Kidney (tissue), 14 donors: ENCODE measurements around the gene RGS12. TPM values are rescaled to one million over a fixed set of nuclear protein-coding genes. Genes with fewer than 3 reads are reported as not detected.

Experiments
- DNase-seq, 5 donors: peaks; one replicate each; pipeline ENCODE4 v3.0.0-alpha.2; 2013 to 2020
- FAIRE-seq: peaks from 2 replicates; lab custom pipeline; 2012; peaks lifted over from hg19 to GRCh38; lab: Jason Lieb, UNC
- H3K27ac ChIP-seq, 2 donors: one replicate each; pipeline ENCODE4 v1.7.0; 2013; ENCODE audit warnings: low read depth in 2 of 2, low read length in 2 of 2, inconsistent platforms in 1 of 2
- H3K27me3 ChIP-seq: one replicate; pipeline ENCODE4 v1.7.1; 2013; ENCODE audit warnings: low read length, inconsistent platforms; ENCODE audit not compliant: control insufficient read depth, insufficient read depth
- H3K36me3 ChIP-seq, 3 donors: one replicate each; pipeline versions ENCODE4 v1.7.0 to v1.7.1; 2013; ENCODE audit warnings: low read length in 3 of 3, control low read depth in 1 of 3, inconsistent platforms in 1 of 3; ENCODE audit not compliant: insufficient read depth in 3 of 3, control insufficient read depth in 2 of 3
- H3K4me1 ChIP-seq, 3 donors: one replicate each; pipeline versions ENCODE4 v1.7.0 to v1.7.1; 2013; ENCODE audit warnings: low read length in 3 of 3, inconsistent platforms in 1 of 3, low read depth in 1 of 3; ENCODE audit not compliant: control insufficient read depth in 2 of 3, insufficient read depth in 2 of 3
- H3K4me3 ChIP-seq, 3 donors: one replicate each; pipeline versions ENCODE4 v1.7.0 to v1.8.1; 2013; ENCODE audit warnings: low read length in 3 of 3, control low read depth in 1 of 3, inconsistent platforms in 1 of 3
- H3K9ac ChIP-seq, 3 donors: one replicate each; pipeline versions ENCODE4 v1.7.0 to v1.7.1; 2013; ENCODE audit warnings: low read length in 3 of 3, control low read depth in 1 of 3, inconsistent platforms in 1 of 3
- H3K9me3 ChIP-seq, 3 donors: one replicate each; pipeline versions ENCODE4 v1.7.0 to v1.7.1; 2013; ENCODE audit warnings: low read length in 3 of 3, control low read depth in 1 of 3, inconsistent platforms in 1 of 3; ENCODE audit not compliant: control insufficient read depth in 2 of 3, insufficient read depth in 1 of 3
- CTCF ChIP-seq: IDR thresholded peaks from 3 replicates; pipeline ENCODE4 v1.5.1; 2012; ENCODE audit warnings: mild to moderate bottlenecking, moderate library complexity, borderline replicate concordance; ENCODE audit not compliant: insufficient read depth; ENCODE audit errors: extremely low read depth
- intact Hi-C: fragments of 100-400 bp; cut with DNase I; formaldehyde crosslinking; loops from one replicate; pipeline ENCODE4 v1.11.1; 2022
- polyA plus RNA-seq: library from polyadenylated mRNA; stranded (reverse); fragments of 350-450 nt; fragmentation: Illumina TruSeq; extraction: RNeasy Lipid Tissue Mini Kit (QIAGEN cat#74804); gene quantifications from one replicate; pipeline ENCODE4 v1.2.3, GENCODE V29; 2014; ENCODE audit warnings: low read depth, low replicate concordance; ENCODE audit not compliant: insufficient read depth
- total RNA-seq: library from RNA; stranded (reverse); fragmentation: NEBNext Ultra II Directional; extraction: Animal tissue kit (Norgen Biotek cat#: 25700); gene quantifications from one replicate; pipeline ENCODE4 v1.2.1, GENCODE V29; 2021
- donor health status: control.
- donor health status: control.
- donor health status: control.
- donor health status: control.
- donor health status: control.
- donor health status: DM: yes; HTN: yes; CAD: no.
- donor health status: Normal renal cell carcinoma (clear cell type).

Gene RGS12
- total and polyA plus RNA-seq, 2 donors from 2014 or later, result 18.0 to 35.5 TPM

- Histone ChIP-seq H3K36me3 (no peaks in the 10 kb centered on the region), H3K9ac (no peak overlapping the region), H3K27me3 (no peaks in the 10 kb centered on the region), H3K27ac (no peak overlapping the region), H3K4me1 (peaks cover 0 to 6% (median 2%) of the 10 kb centered on the region in 3 donors), H3K9me3 (no peaks in the 10 kb centered on the region), H3K4me3 (no peak overlapping the region)
- intact Hi-C loops, result no loop called here
- FAIRE-seq (no peak), DNase-seq (peak in 2 of 5 donors; percentile 40 to 57)
- TF ChIP-seq CTCF, result no peak
Measured at GRCh38 chr4:3252831-3253641, 39.8 kb upstream of the RGS12 start.

- Histone ChIP-seq H3K4me3 (no peak overlapping the region), H3K27me3 (no peaks in the 10 kb centered on the region), H3K36me3 (no peaks in the 10 kb centered on the region), H3K27ac (no peak overlapping the region), H3K9ac (no peak overlapping the region), H3K9me3 (no peaks in the 10 kb centered on the region), H3K4me1 (peaks cover 0 to 6% (median 2%) of the 10 kb centered on the region in 3 donors)
- TF ChIP-seq CTCF, result no peak
- intact Hi-C loops, result no loop called here
- DNase-seq (peak in 3 of 5 donors; percentile 7 to 59 (median 33)), FAIRE-seq (no peak)
Measured at GRCh38 chr4:3253808-3254207, 39.0 kb upstream of the RGS12 start.

- DNase-seq (peak in 3 of 5 donors; percentile 4 to 55 (median 31)), FAIRE-seq (no peak)
- Histone ChIP-seq H3K27me3 (no peaks in the 10 kb centered on the region), H3K4me3 (no peak overlapping the region), H3K27ac (no peak overlapping the region), H3K36me3 (no peaks in the 10 kb centered on the region), H3K9ac (no peak overlapping the region), H3K4me1 (peaks cover 0 to 6% (median 2%) of the 10 kb centered on the region in 3 donors), H3K9me3 (no peaks in the 10 kb centered on the region)
- intact Hi-C loops, result no loop called here
- TF ChIP-seq CTCF, result no peak
Measured at GRCh38 chr4:3254302-3255131, 38.3 kb upstream of the RGS12 start.
